Lung microvascular endothelial cell (primary cell): Measurements from ENCODE around the gene PBRM1. TPM values are rescaled to one million over a fixed set of nuclear protein-coding genes. Genes with fewer than 3 reads are reported as not detected.

ENCODE experiments used
- DNase-seq, 2 donors: peaks; one replicate each; pipeline versions ENCODE4 v3.0.0 to v3.0.0-alpha.2; 2010; ENCODE audit warnings: low read depth in 2 of 2
- total RNA-seq: library from RNA; depleted of rRNA; stranded (reverse); fragments of >200 nt; gene quantifications from 2 replicates; pipeline ENCODE4 v1.2.1, GENCODE V29; 2014

The PBRM1 gene
- total RNA-seq, 1 donor from 2014 or later, result 53.2 TPM

- DNase-seq, result no peak
Observed at GRCh38 chr3:52512727-52513126, 173.0 kb downstream of the PBRM1 start.

GRCh38 chr3:52512105-52512504 lies 173.6 kb downstream of the PBRM1 start:
- DNase-seq, result no peak

DNA sequence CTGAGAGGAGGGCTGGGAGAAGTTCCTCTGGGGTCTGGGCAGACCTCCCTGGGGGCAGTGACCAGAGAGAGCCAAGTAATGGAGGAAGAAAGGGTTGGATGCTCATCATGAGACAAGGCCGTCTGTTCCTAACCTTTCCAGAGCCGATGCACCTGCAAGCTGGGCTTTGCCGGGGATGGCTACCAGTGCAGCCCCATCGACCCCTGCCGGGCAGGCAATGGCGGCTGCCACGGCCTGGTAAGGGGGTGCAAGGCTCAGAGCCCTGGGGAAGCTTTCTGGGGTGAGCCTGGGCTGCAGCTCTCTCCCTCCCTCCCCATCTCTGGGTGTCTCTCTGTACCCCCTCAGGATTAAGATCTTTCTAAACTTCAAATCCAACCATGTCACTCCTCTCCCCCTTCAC lies 174.2 kb downstream of the PBRM1 start:
- no peak for DNase-seq

GRCh38 chr3:52509753-52510328 lies 175.9 kb downstream of the PBRM1 start:
- DNase-seq, result no peak

DNA sequence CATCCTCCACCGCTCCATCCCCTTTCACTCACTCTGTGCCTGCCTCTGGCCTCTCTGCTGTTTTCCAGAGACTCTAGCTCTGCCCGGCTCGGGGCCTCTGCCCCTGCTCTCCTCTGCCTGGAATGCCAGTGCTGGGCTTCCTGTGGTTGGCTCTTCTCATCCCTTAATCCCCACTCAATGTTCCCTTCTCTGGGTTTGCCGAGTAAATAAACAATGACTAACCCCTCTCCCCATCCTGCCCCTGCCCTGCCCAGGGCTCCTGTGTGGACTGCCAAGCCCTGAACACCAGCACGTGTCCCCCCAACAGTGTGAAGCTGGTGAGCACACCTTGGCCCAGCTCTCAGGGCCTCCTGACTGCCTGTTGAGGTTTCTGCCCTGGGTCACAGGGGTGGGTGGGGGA lies 178.4 kb downstream of the PBRM1 start:
- DNase-seq, result peak; percentile 20 to 37

DNA sequence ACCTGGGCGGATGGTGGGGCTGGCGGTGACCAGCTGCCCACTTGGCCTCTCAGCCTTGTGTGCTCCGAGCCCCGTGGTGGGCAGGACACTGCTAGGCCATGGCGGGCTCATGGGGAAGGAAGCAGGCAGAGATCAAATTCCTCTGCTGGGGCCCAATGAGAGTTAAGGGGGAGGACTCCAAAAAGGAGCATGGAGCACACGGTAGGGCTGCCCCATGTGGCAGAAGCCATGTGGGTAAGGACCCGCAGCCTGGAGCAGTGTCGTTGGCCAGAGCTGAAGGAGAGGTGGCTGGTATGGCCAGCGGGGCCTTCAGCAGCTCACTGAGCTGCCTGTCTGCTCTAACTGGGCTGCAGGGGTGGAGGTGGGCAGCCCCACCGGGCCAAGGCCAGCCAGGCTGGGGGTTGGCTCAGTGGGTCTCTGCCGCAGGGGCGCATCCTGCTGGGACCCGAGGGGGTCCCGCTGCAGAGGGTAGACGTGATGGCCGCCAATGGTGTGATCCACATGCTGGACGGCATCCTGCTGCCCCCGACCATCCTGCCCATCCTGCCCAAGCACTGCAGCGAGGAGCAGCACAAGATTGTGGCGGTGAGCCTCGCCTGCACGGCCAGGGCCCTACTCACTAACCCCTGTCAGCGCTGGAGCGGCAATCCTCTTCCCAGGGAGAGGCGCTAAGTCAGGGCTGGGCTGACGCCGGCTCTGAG lies 179.3 kb downstream of the PBRM1 start:
- DNase-seq, result no peak

GRCh38 chr3:52504977-52505376 lies 180.7 kb downstream of the PBRM1 start:
- no peak for DNase-seq

DNA sequence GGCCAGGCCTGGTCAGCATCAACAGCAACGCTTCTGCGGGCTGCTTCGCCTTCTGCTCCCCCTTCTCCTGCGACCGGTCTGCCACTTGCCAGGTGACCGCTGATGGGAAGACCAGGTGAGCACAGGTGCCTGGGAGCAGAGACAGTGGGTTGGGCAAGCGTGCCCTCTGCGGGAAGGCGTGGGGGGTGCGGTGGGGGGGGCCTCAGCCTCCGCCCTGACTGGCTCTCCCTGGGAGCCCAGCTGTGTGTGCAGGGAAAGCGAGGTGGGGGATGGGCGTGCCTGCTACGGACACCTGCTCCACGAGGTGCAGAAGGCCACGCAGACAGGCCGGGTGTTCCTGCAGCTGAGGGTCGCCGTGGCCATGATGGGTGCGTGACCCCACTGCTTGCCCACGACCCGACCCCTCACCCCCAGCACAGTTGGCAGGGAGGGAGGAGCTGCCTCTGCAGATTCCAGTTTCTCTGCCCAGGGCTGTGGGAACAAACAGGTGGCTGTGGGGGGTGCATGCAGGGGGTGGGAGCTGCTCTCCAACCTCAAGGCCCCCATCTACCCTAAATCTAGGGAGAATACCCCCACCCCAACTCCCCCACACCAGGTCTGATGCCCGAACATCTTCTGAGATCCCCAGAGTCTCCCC lies 181.8 kb downstream of the PBRM1 start:
- DNase-seq, result no peak

DNA sequence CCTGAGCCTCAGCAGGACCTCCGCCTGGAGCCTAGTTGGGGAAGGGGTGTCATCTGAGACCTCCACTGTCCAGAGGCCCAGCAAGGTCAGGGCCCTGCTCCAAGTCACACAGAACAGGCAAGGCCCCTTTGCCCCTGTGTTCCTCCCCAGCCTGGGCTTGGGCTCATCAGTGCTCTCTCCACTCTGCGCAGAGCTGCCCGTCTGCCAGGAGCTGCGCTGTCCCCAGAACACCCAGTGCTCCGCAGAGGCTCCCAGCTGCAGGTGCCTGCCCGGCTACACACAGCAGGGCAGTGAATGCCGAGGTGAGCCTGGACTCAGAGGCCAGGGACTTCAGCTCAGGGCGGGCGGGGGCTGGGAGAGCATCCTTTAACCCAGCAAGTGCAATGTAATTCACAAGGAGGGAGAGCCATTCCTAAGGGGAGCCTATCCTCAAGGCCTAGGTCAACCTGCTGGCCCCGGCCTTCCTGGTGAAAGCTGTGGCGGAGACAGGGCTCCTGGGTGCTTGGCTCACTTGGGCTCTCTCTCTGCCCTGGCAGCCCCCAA lies 182.8 kb downstream of the PBRM1 start:
- no peak for DNase-seq

- DNase-seq, result no peak
Observed at GRCh38 chr3:52502001-52502400, 183.7 kb downstream of the PBRM1 start.

DNA sequence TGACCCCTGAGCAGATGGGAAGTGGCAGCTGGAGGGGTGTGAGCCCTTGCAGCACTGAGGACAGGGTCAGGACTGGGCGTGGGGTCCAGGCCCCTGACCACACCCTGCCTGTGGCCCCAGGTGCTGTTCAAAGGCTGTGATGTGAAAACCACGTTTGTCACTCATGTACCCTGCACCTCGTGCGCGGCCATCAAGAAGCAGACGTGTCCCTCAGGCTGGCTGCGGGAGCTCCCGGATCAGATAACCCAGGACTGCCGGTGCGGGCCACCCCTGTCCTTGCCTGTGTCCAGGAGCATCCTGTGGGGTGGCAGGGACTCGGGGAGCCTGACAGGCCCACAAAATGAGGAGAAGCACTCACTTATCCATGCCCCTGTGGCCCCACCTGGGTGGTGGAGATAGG lies 184.7 kb downstream of the PBRM1 start:
- DNase-seq, result no peak

- peak in 1 of 2 donors; percentile 37 for DNase-seq
Observed at GRCh38 chr3:52498137-52499054, 187.3 kb downstream of the PBRM1 start.

DNA sequence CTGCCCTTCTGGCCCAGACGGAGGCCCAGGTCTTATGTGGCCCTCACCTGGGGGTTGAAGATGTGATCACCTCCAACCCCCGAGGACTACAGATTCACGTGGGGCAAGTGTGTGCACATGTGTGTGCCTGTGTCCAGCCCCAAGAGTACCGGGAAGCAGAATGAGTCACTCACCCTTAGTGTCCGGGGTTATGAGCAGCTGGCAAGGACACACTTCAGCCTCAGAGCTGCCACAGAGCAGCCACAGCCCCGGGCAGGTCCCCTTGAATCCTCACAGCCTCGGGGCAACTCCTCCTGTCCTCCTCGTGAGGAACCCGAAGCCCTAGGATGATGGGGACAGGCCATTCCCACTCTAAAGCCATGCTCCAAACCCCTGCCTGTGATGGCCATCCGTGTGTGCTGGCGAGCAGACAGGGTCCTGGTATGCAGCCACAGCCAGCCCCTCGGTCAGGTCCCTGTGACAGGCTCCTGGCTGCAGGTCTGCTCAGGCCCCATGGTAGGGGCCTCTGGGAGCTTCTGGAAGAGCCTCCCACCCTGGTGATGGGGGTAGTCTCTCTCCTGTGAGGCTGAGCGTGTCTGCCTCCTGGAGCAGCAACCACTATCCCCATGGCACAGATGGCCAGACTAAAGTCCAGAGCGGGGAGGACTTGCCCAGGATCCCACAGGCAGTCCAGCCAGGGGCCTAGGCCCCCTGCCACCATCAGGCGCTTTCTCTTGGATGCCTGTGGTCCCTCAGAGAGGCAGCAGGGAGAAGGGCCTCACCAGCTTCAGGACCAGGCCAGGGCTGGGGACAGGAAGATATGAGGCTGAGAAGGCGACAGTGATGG lies 189.7 kb downstream of the PBRM1 start:
- peak; percentile 85 to 88 for DNase-seq

Other genes starting within 250 kb of the PBRM1 start
- 12.9 and 30.5 TPM in 2 replicates for gene SEMA3G, start 240.8 kb downstream of the PBRM1 start, total RNA-seq
- 0.22 TPM in 1 of 2 replicates, not detected in the other for gene TNNC1, start 231.9 kb downstream of the PBRM1 start, total RNA-seq
- 26.2 and 38.1 TPM in 2 replicates for gene NISCH, start 230.3 kb downstream of the PBRM1 start, total RNA-seq
- gene STAB1, start 190.6 kb downstream of the PBRM1 start, total RNA-seq, result 136 and 224 TPM in 2 replicates
- 28.4 and 29.0 TPM in 2 replicates for gene NT5DC2, start 152.1 kb downstream of the PBRM1 start, total RNA-seq
- 7.3 and 8.3 TPM in 2 replicates for gene UQCC5, start 149.3 kb downstream of the PBRM1 start, total RNA-seq
- gene GNL3, start 119 bp upstream of the PBRM1 start, total RNA-seq, result 47.5 and 63.1 TPM in 2 replicates
- 41.0 and 47.2 TPM in 2 replicates for gene GLT8D1, start 19.9 kb upstream of the PBRM1 start, total RNA-seq
- 30.2 and 38.4 TPM in 2 replicates for gene SPCS1, start 20.2 kb upstream of the PBRM1 start, total RNA-seq
- gene NEK4, start 85.0 kb upstream of the PBRM1 start, total RNA-seq, result 7.0 and 12.3 TPM in 2 replicates
- not detected in 2 replicates for gene ITIH1, start 91.7 kb upstream of the PBRM1 start, total RNA-seq
- 0.22 and 0.60 TPM in 2 replicates for gene ITIH3, start 108.9 kb upstream of the PBRM1 start, total RNA-seq
- gene ITIH4, start 144.8 kb upstream of the PBRM1 start, total RNA-seq, result 0.22 and 0.40 TPM in 2 replicates
- gene MUSTN1, start 149.1 kb upstream of the PBRM1 start, total RNA-seq, result 0.20 TPM in 1 of 2 replicates, not detected in the other
- gene STIMATE, start 211.6 kb upstream of the PBRM1 start, total RNA-seq, result 7.0 and 9.7 TPM in 2 replicates